Body of pancreas (tissue), 4 donors: ENCODE results near the gene ZSWIM6.

Experiments used
- POLR2A ChIP-seq, 3 donors: fragments of 450-650 bp; IDR thresholded peaks; one replicate each; pipeline ENCODE4 v1.6.1; 2016; ENCODE audit warnings: antibody characterized with exemption in 3 of 3, mild to moderate bottlenecking in 2 of 3
- TF ChIP-seq, protein P1 (sequence below), 7 experiments: fragments of 450-650 bp in 4 of 7; fragments of 200-600 bp in 3 of 7; sonication (generic) in 3 of 7; IDR thresholded peaks; one replicate each; pipeline ENCODE4 v1.5.1; 2016 to 2019; ENCODE audit warnings: antibody characterized with exemption in 7 of 7

DNA sequence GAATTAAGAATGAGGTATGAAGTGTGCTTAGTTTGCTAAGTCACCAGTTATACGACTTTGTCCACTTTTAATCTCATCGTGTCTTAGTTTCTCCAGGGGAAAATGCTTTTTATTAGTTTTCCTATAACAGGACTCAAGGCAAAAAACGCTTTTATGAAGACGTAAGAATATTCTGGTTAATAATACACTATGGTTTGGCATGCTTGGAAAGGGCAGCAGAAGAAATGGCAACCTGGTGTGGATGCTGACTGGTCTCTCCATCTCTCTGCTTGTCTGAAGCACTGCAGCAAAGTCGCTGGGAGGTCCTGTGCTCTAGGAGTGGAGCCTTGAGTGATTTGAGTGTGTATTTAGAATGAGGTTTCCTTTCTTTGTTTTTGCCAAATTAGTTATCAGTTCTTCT lies 78.8 kb downstream of the ZSWIM6 start:
- TF ChIP-seq, protein P1, sequence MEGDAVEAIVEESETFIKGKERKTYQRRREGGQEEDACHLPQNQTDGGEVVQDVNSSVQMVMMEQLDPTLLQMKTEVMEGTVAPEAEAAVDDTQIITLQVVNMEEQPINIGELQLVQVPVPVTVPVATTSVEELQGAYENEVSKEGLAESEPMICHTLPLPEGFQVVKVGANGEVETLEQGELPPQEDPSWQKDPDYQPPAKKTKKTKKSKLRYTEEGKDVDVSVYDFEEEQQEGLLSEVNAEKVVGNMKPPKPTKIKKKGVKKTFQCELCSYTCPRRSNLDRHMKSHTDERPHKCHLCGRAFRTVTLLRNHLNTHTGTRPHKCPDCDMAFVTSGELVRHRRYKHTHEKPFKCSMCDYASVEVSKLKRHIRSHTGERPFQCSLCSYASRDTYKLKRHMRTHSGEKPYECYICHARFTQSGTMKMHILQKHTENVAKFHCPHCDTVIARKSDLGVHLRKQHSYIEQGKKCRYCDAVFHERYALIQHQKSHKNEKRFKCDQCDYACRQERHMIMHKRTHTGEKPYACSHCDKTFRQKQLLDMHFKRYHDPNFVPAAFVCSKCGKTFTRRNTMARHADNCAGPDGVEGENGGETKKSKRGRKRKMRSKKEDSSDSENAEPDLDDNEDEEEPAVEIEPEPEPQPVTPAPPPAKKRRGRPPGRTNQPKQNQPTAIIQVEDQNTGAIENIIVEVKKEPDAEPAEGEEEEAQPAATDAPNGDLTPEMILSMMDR (IDR thresholded peaks at IDR 0.05) = no peak
- TF ChIP-seq POLR2A (IDR thresholded peaks at IDR 0.05) = no peak
